GM12801 (cell line): ENCODE data around the gene ADCY1.

ENCODE experiments used
- TF ChIP-seq, protein P1 (sequence below): IDR thresholded peaks from one replicate; pipeline ENCODE4 v1.5.1; 2011; ENCODE audit warnings: control low read depth; ENCODE audit not compliant: insufficient read length; ENCODE audit errors: extremely low read depth

The ADCY1 gene

DNA sequence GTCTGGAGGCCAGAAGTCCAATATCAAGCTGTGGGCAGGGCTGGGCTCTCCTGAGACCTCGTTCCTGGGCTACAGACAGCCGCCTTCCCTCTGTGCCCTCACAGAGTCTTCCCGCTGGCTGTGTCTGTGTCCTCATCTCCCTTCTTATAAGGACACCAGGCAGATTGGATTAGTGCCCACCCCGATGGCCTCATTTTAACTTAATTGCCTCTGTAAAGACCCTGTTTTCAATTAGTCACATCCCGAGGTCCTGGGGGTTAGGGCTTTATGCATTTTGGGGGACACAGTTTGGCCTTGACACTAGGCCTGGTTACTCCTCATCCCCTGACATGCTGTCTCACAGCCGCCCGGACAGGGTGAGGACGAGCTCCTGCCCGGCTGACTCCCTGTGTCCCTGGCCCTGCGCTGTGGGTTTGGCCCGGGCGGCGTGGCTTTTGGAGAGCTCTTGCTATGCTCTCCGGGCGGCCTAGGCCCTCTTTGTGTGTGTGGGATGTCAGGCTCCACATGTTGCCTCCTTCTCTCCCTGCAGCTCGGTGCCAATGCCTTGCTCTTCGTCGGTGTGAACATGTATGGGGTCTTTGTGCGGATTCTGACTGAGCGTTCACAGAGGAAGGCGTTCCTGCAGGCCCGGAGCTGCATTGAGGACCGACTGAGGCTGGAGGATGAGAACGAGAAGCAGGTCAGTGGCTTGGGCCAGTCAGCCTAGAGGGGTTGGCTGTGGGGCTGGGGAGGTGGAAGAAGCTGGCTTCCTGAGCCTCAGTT is 18.2 kb downstream of the ADCY1 start:
- TF ChIP-seq, protein P1, sequence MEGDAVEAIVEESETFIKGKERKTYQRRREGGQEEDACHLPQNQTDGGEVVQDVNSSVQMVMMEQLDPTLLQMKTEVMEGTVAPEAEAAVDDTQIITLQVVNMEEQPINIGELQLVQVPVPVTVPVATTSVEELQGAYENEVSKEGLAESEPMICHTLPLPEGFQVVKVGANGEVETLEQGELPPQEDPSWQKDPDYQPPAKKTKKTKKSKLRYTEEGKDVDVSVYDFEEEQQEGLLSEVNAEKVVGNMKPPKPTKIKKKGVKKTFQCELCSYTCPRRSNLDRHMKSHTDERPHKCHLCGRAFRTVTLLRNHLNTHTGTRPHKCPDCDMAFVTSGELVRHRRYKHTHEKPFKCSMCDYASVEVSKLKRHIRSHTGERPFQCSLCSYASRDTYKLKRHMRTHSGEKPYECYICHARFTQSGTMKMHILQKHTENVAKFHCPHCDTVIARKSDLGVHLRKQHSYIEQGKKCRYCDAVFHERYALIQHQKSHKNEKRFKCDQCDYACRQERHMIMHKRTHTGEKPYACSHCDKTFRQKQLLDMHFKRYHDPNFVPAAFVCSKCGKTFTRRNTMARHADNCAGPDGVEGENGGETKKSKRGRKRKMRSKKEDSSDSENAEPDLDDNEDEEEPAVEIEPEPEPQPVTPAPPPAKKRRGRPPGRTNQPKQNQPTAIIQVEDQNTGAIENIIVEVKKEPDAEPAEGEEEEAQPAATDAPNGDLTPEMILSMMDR, result no peak

DNA sequence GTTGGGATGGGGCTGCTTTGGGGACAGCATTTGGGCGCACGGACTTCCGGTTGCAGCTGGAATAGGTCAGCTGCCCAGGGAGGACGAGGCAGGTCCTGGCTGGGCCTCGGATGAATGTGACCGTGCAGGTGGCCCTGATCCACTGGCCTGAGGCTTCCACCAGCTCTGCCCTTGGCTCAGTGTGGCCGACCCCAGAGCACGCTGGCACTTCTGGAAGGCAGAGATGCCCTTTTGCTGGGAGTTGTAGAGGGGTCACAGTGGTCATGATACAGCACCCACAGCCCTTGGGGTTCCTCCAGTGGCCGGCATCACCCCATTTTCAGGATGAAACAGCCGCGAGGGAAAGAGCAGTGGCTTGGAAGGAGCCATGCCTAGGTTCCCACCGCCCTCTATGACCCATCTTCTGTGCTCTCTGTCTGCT is 19.0 kb downstream of the ADCY1 start:
- TF ChIP-seq, protein P1, result no peak

DNA sequence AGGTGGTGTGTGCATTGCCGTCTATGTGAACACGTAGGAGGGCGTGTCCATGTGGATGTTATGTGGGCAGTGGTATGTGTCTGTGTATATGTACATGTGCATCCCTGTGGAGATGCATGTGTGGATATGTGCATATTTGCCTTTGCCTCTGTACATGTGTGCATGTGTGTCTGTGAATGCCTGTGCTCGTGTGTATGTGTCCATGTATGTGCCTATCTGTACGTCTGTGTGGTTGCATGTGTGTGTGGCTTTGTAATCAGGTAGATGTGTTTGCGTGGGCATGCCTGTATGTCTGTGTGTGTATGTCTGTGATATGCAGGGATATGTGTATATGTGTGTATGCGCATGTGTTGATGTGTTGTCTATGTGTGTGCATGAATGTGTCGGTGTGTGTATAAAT is 19.7 kb downstream of the ADCY1 start:
- TF ChIP-seq, protein P1, result no peak

DNA sequence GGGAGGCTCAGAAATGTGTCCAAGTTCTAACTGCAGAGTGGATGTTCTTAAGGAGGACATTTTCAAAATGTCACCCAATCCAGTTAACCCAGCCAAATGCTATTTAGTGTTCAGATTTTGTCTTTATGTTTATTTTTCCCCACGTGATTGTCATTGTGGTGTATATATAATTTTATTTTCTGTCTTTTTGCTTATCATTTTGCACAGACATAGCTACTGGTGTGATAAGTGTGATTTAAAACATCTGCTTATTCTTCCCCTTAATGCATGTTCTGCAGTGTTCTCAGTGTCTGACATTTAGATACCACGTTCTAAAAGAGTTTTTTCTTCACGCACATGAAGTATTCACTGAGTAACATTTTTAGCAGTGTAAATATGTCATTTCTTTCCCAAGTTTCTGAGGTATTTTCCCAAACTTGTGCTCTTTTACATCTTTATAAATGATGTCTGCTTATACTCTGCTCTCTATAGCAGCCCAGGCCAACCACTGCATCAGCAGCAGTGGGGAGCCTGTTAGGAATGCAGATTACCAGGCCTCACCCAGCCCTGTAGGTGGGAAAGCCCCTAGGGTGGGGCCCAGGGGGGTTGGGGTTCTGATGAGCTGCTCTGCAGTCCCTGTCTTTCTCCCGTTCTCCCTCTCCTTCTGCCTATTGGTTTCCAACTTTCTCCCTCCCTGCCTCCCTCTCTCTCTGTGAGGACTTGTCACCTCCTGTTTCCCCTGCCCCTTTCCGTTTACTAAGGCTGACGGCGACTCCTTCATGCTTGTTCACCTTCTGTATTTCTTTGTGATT is 20.8 kb downstream of the ADCY1 start:
- TF ChIP-seq, protein P1, result no peak

DNA sequence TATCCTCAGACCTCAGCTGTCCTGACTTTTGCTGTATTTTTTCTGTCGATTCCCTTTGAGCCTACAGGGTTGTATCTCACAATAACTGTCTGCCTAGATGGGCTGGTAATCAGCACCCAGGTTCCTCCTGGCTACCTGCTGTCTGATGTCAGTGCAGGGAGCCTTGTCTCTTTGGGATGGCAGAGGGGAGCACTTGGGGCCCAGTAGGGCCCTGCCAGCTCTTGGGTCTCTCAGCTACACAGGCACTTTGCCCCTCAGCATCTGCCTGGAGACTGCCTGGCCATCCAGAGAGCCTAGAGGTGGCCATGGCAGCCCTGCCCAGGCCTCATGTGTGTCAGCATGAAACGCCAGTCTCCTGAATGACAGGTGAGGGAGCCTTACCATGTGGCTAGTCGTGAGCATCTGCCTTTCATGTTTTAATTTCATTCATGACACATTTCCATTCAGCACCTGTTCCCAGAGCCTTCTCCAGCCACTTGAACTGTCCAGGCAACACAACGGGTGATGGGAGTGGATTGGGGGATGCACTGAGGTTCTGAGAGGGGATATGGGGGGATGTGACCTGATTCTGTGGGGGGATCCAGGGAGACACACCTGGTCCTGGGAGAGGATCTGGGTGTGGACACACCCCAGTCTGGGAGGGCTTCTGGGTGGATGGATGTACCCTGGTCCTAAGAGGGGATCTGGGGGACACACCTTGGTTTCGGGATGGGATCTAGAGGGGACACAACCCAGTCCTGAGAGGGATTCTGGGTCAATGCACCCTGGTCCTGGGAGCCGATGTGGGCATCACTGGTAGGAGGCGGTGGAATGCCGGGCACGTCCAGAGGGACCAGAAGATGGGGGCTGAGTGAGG is 21.9 kb downstream of the ADCY1 start:
- TF ChIP-seq, protein P1, result no peak

DNA sequence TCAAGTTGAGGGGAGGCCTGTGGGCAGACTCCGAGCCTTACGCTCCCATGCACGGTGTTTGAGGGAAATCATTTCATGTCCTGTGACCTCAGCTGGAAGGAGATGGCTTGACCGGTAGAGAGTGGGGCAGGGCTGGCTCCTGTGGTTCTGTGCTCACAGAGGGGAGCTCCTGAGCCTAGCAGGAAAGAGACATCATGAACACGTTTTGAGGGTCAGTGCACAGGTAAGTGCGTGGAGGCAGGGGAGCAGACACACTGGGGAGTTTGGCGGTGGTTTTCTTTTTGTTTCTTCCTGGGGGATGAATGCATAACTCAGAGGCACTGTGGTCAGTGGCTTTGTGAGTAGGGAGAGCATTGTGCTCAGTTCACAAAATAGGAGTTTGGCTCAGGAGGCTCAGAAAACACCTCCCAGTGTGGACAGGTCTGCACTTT is 22.5 kb downstream of the ADCY1 start:
- TF ChIP-seq, protein P1, result no peak
